GM12801 (cell line): ENCODE results near the gene NADSYN1.

Experiments used
- CTCF ChIP-seq: IDR thresholded peaks from one replicate; pipeline ENCODE4 v1.5.1; 2011; ENCODE audit warnings: control low read depth; ENCODE audit not compliant: insufficient read length; ENCODE audit errors: extremely low read depth

The NADSYN1 gene

GRCh38 chr11:71478528-71478840, 25.5 kb downstream of the NADSYN1 start:
- no peak for TF ChIP-seq CTCF

GRCh38 chr11:71481101-71481960, 28.3 kb downstream of the NADSYN1 start:
- TF ChIP-seq CTCF = no peak

- TF ChIP-seq CTCF = no peak
Measured at GRCh38 chr11:71482216-71482615, 29.2 kb downstream of the NADSYN1 start.

- no peak for TF ChIP-seq CTCF
Measured at GRCh38 chr11:71482746-71483364, 29.9 kb downstream of the NADSYN1 start.

- TF ChIP-seq CTCF = no peak
Measured at GRCh38 chr11:71483692-71484091, 30.7 kb downstream of the NADSYN1 start.

- TF ChIP-seq CTCF = no peak
Measured at GRCh38 chr11:71484248-71485062, 31.5 kb downstream of the NADSYN1 start.

GRCh38 chr11:71485063-71485399, 32.0 kb downstream of the NADSYN1 start:
- TF ChIP-seq CTCF = no peak
